ENCODE measurements around the gene ALK. TPM values are rescaled to one million over a fixed set of nuclear protein-coding genes. Genes with fewer than 3 reads are reported as not detected.

The ALK gene
- total RNA-seq, 3 donors from 2014 or later, result 0.07 to 2.4 (median 0.09) TPM

DNA sequence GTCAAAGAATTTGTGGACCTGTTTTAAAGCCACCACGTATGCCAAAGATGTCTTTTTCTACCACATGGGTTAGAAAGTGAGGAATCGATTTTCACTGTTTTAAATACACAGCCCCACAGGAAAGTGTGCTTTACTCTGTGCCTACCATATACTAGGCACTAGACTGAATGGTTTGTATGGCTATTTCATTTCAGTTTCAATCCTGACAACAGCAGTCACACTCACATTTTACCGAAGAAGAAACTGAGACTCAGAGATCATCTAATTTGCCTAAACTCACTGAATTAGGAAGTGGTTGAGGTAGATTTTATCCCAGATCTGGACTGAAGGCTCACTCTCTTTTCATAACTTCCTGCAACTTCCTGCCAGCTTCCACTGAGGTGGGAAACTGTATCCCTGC lies 176.4 kb downstream of the ALK start:
- intact Hi-C loops (cut with DNase I, micrococcal nuclease), result no loop called here
- Histone ChIP-seq H3K36me3 (ENCODE audit: low read depth) (no peaks in the 10 kb centered on the region), H3K4me1 (ENCODE audit: low read depth) (no peaks in the 10 kb centered on the region), H3K4me3 (no peak overlapping the region), H3K9me3 (no peaks in the 10 kb centered on the region)
- TF ChIP-seq, protein P1, sequence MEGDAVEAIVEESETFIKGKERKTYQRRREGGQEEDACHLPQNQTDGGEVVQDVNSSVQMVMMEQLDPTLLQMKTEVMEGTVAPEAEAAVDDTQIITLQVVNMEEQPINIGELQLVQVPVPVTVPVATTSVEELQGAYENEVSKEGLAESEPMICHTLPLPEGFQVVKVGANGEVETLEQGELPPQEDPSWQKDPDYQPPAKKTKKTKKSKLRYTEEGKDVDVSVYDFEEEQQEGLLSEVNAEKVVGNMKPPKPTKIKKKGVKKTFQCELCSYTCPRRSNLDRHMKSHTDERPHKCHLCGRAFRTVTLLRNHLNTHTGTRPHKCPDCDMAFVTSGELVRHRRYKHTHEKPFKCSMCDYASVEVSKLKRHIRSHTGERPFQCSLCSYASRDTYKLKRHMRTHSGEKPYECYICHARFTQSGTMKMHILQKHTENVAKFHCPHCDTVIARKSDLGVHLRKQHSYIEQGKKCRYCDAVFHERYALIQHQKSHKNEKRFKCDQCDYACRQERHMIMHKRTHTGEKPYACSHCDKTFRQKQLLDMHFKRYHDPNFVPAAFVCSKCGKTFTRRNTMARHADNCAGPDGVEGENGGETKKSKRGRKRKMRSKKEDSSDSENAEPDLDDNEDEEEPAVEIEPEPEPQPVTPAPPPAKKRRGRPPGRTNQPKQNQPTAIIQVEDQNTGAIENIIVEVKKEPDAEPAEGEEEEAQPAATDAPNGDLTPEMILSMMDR (IDR thresholded peaks at IDR 0.05), result no peak
- DNase-seq (no peak), ATAC-seq (no peak)

DNA sequence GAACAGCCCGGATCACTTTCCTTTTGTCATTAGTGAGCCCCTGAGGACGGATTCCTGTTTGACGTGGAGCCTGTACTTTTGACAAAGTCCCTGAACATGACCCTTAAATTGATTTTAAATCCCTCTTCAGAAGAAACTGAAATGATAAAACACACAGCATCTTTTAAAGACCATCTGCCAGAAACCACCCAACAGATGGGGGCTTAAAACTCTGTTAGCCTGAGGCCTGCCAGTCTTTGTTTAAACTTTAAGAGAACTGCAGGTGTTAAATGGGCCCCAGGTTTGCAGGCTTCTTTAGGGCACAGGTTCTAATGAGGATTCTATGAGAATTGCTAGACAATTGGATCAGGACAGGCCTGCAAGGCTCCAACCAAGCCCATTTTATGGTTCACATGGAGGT lies 177.9 kb downstream of the ALK start:
- no peak overlapping the region for H3K4me3 ChIP-seq
- no peaks in the 10 kb centered on the region for H3K9me3 ChIP-seq
- H3K36me3 ChIP-seq (ENCODE audit: low read depth), result no peaks in the 10 kb centered on the region
- DNase-seq, result no peak
- H3K4me1 ChIP-seq (ENCODE audit: low read depth), result no peaks in the 10 kb centered on the region
- no peak for ATAC-seq
- TF ChIP-seq, protein P1 (IDR thresholded peaks at IDR 0.05), result no peak
- intact Hi-C loops (cut with DNase I, micrococcal nuclease), result no loop called here

DNA sequence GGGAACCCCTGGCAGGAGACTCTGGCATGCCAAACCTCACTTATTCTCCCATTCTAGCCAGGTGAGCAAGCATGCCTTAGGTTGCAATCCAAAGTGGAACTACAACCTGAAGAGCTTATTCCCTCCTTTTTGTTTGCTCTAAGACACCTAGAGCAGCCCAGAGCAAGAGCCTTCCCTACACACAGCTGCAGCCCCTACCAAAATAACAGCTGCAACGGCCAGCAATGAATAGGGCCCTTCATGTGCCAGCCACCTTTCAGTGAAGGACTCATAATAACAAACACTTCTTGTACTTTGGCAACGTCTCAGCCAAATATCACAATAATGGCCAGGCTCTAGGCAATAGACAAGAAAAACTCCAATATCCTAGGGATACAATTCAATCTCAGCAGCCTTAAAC lies 178.7 kb downstream of the ALK start:
- DNase-seq (no peak), ATAC-seq (no peak)
- TF ChIP-seq, protein P1 (IDR thresholded peaks at IDR 0.05), result no peak
- Histone ChIP-seq H3K36me3 (ENCODE audit: low read depth) (no peaks in the 10 kb centered on the region), H3K4me3 (no peak overlapping the region), H3K9me3 (no peaks in the 10 kb centered on the region), H3K4me1 (ENCODE audit: low read depth) (no peaks in the 10 kb centered on the region)
- intact Hi-C loops (cut with DNase I, micrococcal nuclease), result no loop called here

DNA sequence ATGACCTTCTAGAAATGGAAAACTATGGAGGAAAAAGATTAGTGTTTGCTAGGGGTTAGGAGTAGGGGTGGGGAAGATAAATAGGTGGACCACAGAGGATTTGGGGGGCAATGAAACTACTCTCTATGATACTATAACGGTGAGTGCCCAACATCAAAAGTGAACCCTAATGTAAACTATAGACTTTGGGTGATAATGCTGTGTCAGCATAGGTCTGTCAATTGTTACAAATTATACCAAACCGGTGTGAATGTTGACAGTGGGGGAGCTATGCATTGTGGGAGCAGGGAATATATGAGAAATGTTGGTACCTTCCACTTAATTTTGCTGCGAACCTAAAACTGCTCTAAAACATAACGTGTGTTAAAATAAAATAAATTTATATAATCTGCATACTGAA lies 180.3 kb downstream of the ALK start:
- intact Hi-C loops (cut with DNase I, micrococcal nuclease), result no loop called here
- H3K9me3 ChIP-seq, result no peaks in the 10 kb centered on the region
- DNase-seq (no peak), ATAC-seq (no peak)
- H3K36me3 ChIP-seq (ENCODE audit: low read depth), result no peaks in the 10 kb centered on the region
- H3K4me3 ChIP-seq, result no peak overlapping the region
- TF ChIP-seq, protein P1 (IDR thresholded peaks at IDR 0.05), result no peak
- H3K4me1 ChIP-seq (ENCODE audit: low read depth), result no peaks in the 10 kb centered on the region

DNA sequence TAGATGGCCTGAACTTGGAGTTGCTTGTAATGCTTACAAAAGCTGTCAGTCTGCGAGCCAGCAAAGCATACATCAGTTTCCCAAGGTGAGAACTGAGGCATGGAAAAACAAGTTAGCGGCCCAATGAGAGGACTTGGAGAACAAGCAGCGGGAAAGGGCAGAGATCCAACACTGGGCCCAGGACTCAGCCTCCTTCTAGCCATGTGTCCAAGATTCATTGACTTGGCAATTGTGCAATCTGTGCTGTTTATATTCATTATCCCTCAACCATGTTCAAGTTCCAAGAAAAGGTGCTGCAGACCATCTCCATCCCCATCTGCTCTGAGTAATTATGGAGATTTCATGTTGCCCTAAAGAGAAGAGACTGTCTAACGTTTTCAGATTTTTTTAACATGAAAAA lies 187.4 kb downstream of the ALK start:
- intact Hi-C loops (cut with DNase I, micrococcal nuclease), result no loop called here
- DNase-seq, result no peak
- Histone ChIP-seq H3K9me3 (no peaks in the 10 kb centered on the region), H3K4me1 (ENCODE audit: low read depth) (no peaks in the 10 kb centered on the region), H3K4me3 (no peak overlapping the region), H3K36me3 (ENCODE audit: low read depth) (no peaks in the 10 kb centered on the region)
- TF ChIP-seq, protein P1 (IDR thresholded peaks at IDR 0.05), result no peak
- no peak for ATAC-seq

DNA sequence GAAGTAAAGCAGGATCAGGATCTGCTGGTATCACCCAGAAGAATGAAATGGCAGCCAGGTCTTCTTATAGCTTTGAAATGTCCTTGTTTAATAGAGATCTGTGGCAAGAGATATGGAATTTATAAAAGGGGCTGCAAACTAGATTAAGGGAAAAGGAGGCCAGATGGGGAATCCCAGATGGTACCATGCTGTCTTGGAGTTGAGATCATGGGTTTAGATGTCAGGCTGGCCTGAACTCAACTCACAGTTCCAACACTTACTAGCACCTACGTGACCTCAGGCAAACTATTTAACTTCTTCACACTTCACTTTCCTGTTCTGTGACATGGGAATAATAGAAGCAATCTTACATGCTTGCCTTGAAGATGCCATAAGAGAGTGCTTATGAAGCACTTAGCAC lies 188.2 kb downstream of the ALK start:
- Histone ChIP-seq H3K4me1 (ENCODE audit: low read depth) (no peaks in the 10 kb centered on the region), H3K9me3 (no peaks in the 10 kb centered on the region), H3K36me3 (ENCODE audit: low read depth) (no peaks in the 10 kb centered on the region), H3K4me3 (no peak overlapping the region)
- no peak for DNase-seq
- TF ChIP-seq, protein P1 (IDR thresholded peaks at IDR 0.05), result no peak
- no peak for ATAC-seq
- intact Hi-C loops (cut with DNase I, micrococcal nuclease), result no loop called here

Data from mucosa of descending colon (tissue), 3 donors.